ENCODE data around the gene LRRC10B. TPM values are rescaled to one million over a fixed set of nuclear protein-coding genes. Genes with fewer than 3 reads are reported as not detected.

The LRRC10B gene
- total RNA-seq, 2 experiments from 2014 or later: not detected

- ATAC-seq (ENCODE audit: poor library complexity) (no peak), DNase-seq (no peak)
- Mint-ChIP-seq H3K27me3 (peaks cover 39% of the 10 kb centered on the region), H3K9me3 (no peaks in the 10 kb centered on the region), H3K27ac (no peak overlapping the region), H3K36me3 (ENCODE audit: low read depth) (no peaks in the 10 kb centered on the region), H3K4me3 (no peak overlapping the region), H3K4me1 (ENCODE audit: low read depth) (no peaks in the 10 kb centered on the region)
- intact Hi-C loops (cut with DNase I, micrococcal nuclease): no loop called here
- POLR2A ChIA-PET: no interaction called here
- H3K27ac ChIP-seq (ENCODE audit: low read depth in 1 of 2, low read length in 2 of 2): no peak overlapping the region
- TF ChIP-seq, protein P1, sequence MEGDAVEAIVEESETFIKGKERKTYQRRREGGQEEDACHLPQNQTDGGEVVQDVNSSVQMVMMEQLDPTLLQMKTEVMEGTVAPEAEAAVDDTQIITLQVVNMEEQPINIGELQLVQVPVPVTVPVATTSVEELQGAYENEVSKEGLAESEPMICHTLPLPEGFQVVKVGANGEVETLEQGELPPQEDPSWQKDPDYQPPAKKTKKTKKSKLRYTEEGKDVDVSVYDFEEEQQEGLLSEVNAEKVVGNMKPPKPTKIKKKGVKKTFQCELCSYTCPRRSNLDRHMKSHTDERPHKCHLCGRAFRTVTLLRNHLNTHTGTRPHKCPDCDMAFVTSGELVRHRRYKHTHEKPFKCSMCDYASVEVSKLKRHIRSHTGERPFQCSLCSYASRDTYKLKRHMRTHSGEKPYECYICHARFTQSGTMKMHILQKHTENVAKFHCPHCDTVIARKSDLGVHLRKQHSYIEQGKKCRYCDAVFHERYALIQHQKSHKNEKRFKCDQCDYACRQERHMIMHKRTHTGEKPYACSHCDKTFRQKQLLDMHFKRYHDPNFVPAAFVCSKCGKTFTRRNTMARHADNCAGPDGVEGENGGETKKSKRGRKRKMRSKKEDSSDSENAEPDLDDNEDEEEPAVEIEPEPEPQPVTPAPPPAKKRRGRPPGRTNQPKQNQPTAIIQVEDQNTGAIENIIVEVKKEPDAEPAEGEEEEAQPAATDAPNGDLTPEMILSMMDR (IDR thresholded peaks at IDR 0.05): no peak
- CTCF ChIA-PET: interaction anchor here (1.9 kb wide), 1 partner anchor 10 kb away, joined by 4 read pairs; no protein-coding TSS in a partner anchor
- no peaks in the 10 kb centered on the region for H3K36me3 ChIP-seq (ENCODE audit: insufficient read depth, low read length)
- no peaks in the 10 kb centered on the region for H3K4me1 ChIP-seq (ENCODE audit: insufficient read depth, low read length)
- H3K27me3 ChIP-seq (ENCODE audit: control insufficient read depth in 1 of 2, insufficient read depth in 2 of 2, low read length in 2 of 2): peaks cover 4 to 5% of the 10 kb centered on the region in 2 experiments
- no peaks in the 10 kb centered on the region for H3K9me3 ChIP-seq (ENCODE audit: control insufficient read depth in 1 of 2, insufficient read depth in 1 of 2, low read length in 2 of 2)
- no peak overlapping the region for H3K4me3 ChIP-seq (ENCODE audit: low read length)
Measured at GRCh38 chr11:61526956-61527731, 18.6 kb downstream of the LRRC10B start.

GRCh38 chr11:61528114-61528513, 19.6 kb downstream of the LRRC10B start:
- Histone ChIP-seq H3K4me1 (ENCODE audit: insufficient read depth, low read length) (no peaks in the 10 kb centered on the region), H3K36me3 (ENCODE audit: insufficient read depth, low read length) (no peaks in the 10 kb centered on the region), H3K27me3 (ENCODE audit: control insufficient read depth in 1 of 2, insufficient read depth in 2 of 2, low read length in 2 of 2) (peaks cover 4 to 5% of the 10 kb centered on the region in 2 experiments), H3K9me3 (ENCODE audit: control insufficient read depth in 1 of 2, insufficient read depth in 1 of 2, low read length in 2 of 2) (no peaks in the 10 kb centered on the region), H3K4me3 (ENCODE audit: low read length) (no peak overlapping the region), H3K27ac (ENCODE audit: low read depth in 1 of 2, low read length in 2 of 2) (no peak overlapping the region)
- peaks cover 39% of the 10 kb centered on the region for H3K27me3 Mint-ChIP-seq
- H3K27ac Mint-ChIP-seq: no peak overlapping the region
- ATAC-seq (ENCODE audit: poor library complexity) (no peak), DNase-seq (no peak)
- no peaks in the 10 kb centered on the region for H3K36me3 Mint-ChIP-seq (ENCODE audit: low read depth)
- no peaks in the 10 kb centered on the region for H3K9me3 Mint-ChIP-seq
- H3K4me1 Mint-ChIP-seq (ENCODE audit: low read depth): no peaks in the 10 kb centered on the region
- TF ChIP-seq, protein P1 (IDR thresholded peaks at IDR 0.05): no peak
- CTCF ChIA-PET: interaction anchor here (1.9 kb wide), 1 partner anchor 11 kb away, joined by 4 read pairs; no protein-coding TSS in a partner anchor
- H3K4me3 Mint-ChIP-seq: no peak overlapping the region
- intact Hi-C loops (cut with DNase I, micrococcal nuclease): no loop called here
- POLR2A ChIA-PET: no interaction called here

DNA sequence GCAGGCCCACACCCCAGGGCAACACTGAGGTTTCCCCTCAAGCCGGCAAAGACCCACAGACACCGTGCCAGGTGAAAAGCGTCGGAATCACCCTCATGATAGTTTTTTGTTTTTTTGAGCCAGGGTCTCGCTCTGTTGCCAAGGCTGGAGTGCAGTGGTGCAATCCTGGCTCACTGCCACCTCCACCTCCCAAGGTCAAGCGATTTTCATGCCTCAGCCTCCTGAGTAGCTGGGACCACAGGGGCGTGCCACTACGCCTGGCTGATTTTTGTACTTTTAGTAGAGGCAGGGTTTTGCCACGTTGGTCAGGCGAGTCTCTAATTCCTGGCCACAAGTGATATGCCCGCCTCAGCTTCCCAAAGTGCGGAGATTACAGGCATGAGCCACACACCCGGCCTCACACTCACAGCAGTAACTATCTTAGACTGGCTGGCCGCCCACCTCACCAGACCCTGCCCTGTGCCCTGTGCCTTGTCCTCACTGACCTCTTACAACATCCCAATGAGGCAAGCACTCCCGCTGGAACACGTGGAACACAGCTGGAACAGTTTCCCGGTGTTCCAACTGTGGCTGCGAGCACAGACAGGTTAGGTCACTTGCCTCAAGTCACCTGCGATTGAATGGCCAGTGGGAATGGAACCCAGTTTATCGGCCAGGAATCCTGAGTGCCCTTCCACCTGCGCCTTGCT, 21.1 kb downstream of the LRRC10B start:
- H3K4me1 ChIP-seq (ENCODE audit: insufficient read depth, low read length): no peaks in the 10 kb centered on the region
- DNase-seq: no peak
- CTCF ChIA-PET: no interaction called here
- ATAC-seq (ENCODE audit: poor library complexity): no peak
- TF ChIP-seq, protein P1 (IDR thresholded peaks at IDR 0.05): no peak
- peaks cover 2 to 4% of the 10 kb centered on the region in 2 experiments for H3K27me3 ChIP-seq (ENCODE audit: control insufficient read depth in 1 of 2, insufficient read depth in 2 of 2, low read length in 2 of 2)
- Mint-ChIP-seq H3K4me1 (ENCODE audit: low read depth) (no peaks in the 10 kb centered on the region), H3K27ac (no peak overlapping the region), H3K27me3 (peaks cover 34% of the 10 kb centered on the region), H3K36me3 (ENCODE audit: low read depth) (no peaks in the 10 kb centered on the region), H3K9me3 (no peaks in the 10 kb centered on the region), H3K4me3 (no peak overlapping the region)
- no peaks in the 10 kb centered on the region for H3K36me3 ChIP-seq (ENCODE audit: insufficient read depth, low read length)
- no peaks in the 10 kb centered on the region for H3K9me3 ChIP-seq (ENCODE audit: control insufficient read depth in 1 of 2, insufficient read depth in 1 of 2, low read length in 2 of 2)
- H3K4me3 ChIP-seq (ENCODE audit: low read length): no peak overlapping the region
- no peak overlapping the region for H3K27ac ChIP-seq (ENCODE audit: low read depth in 1 of 2, low read length in 2 of 2)
- intact Hi-C loops (cut with DNase I, micrococcal nuclease): loop anchor here in 1 of 2 experiments (5.0 kb wide), 1 partner anchor 108 kb away; no protein-coding TSS in a partner anchor
- POLR2A ChIA-PET: no interaction called here

All from CD4-positive, alpha-beta T cell (primary cell).